Lung (tissue), 12 donors: ENCODE results near the gene KCNMA1. TPM values are rescaled to one million over a fixed set of nuclear protein-coding genes. Genes with fewer than 3 reads are reported as not detected.

Source experiments
- ATAC-seq: fragments of 200-7000 bp; cut with Tn5 transposase; one replicate; pipeline ENCODE4 v1.9.1; 2020; ENCODE audit warnings: moderate number of reproducible peaks; ENCODE audit not compliant: insufficient read depth, low FRiP score
- DNase-seq, 3 donors: peaks; one replicate each; pipeline ENCODE4 v3.0.0-alpha.2; 2013 to 2017
- H3K27ac ChIP-seq, 2 donors: one replicate each; pipeline ENCODE4 v1.5.1; 2013; ENCODE audit warnings: mild to moderate bottlenecking in 2 of 2, moderate library complexity in 2 of 2, control low read depth in 1 of 2, inconsistent platforms in 1 of 2, low read depth in 1 of 2, low read length in 1 of 2
- H3K27me3 ChIP-seq, 3 donors: one replicate each; pipeline ENCODE4 v1.5.1; 2013; ENCODE audit warnings: low read length in 2 of 3; ENCODE audit not compliant: control insufficient read depth in 3 of 3, insufficient read depth in 3 of 3
- H3K36me3 ChIP-seq, 4 donors: one replicate each; pipeline ENCODE4 v1.5.1; 2013; ENCODE audit warnings: low read length in 4 of 4, mild to moderate bottlenecking in 1 of 4, moderate library complexity in 1 of 4; ENCODE audit not compliant: control insufficient read depth in 4 of 4, insufficient read depth in 4 of 4
- H3K4me1 ChIP-seq, 5 donors: one replicate each; pipeline ENCODE4 v1.5.1; 2013; ENCODE audit warnings: low read length in 5 of 5, mild to moderate bottlenecking in 2 of 5, moderate library complexity in 1 of 5; ENCODE audit not compliant: control insufficient read depth in 5 of 5, insufficient read depth in 5 of 5
- H3K4me3 ChIP-seq: one replicate; pipeline ENCODE4 v1.5.1; 2013; ENCODE audit warnings: mild to moderate bottlenecking, control low read depth, moderate library complexity
- H3K9ac ChIP-seq, 2 donors: one replicate each; pipeline ENCODE4 v1.5.1; 2013; ENCODE audit warnings: low read length in 2 of 2, control low read depth in 1 of 2; ENCODE audit not compliant: insufficient read depth in 1 of 2
- H3K9me3 ChIP-seq, 4 donors: one replicate each; pipeline ENCODE4 v1.5.1; 2013; ENCODE audit warnings: low read length in 3 of 4, mild to moderate bottlenecking in 1 of 4, moderate library complexity in 1 of 4; ENCODE audit not compliant: control insufficient read depth in 4 of 4, insufficient read depth in 3 of 4
- CTCF ChIP-seq: IDR thresholded peaks from 2 replicates; pipeline ENCODE4 v1.5.1; 2012; ENCODE audit warnings: mild to moderate bottlenecking; ENCODE audit errors: control extremely low read depth, extremely low read depth
- WGBS, 2 donors: extraction: QIAGEN DNeasy Blood & Tissue Kit; methylation state at CpG; one replicate each; pipeline ENCODE4 v1.1.7; 2013; 5-methylcytosine and 5-hydroxymethylcytosine counted together
- polyA plus RNA-seq, 2 donors: library from polyadenylated mRNA; stranded (reverse); fragments of 200-250 nt; gene quantifications; one replicate each; pipeline ENCODE4 v1.2.1, GENCODE V29; 2013
- total RNA-seq, 2 donors: library from RNA; depleted of rRNA in 1 of 2; stranded (reverse); fragments of >200 nt in 1 of 2; gene quantifications; one replicate each; pipeline ENCODE4 v1.2.1, GENCODE V29; 2014 to 2021
- donor health status: control.
- donor health status: control.
- donor health status: Bipolar disorder and iron deficiency.
- donor health status: healthy.
- donor health status: DM: yes; HTN: yes; CAD: no.

The KCNMA1 gene
- total and polyA plus RNA-seq, 4 donors: 3.8 to 13.0 (median 5.5) TPM

- Histone ChIP-seq H3K36me3 (no peaks in the 10 kb centered on the region), H3K4me1 (no peaks in the 10 kb centered on the region), H3K27me3 (no peaks in the 10 kb centered on the region), H3K9ac (no peak overlapping the region), H3K9me3 (no peaks in the 10 kb centered on the region), H3K4me3 (no peak overlapping the region), H3K27ac (no peak overlapping the region)
- 76 to 77% methylated on average over 4 of the region's 4 CpGs for WGBS, 2 donors
- no peak for ATAC-seq
- TF ChIP-seq CTCF: no peak
- DNase-seq: no peak
Observed at GRCh38 chr10:77452952-77453564, 184.6 kb downstream of the KCNMA1 start.

GRCh38 chr10:77451886-77452285, 185.7 kb downstream of the KCNMA1 start:
- Histone ChIP-seq H3K9me3 (no peaks in the 10 kb centered on the region), H3K27ac (no peak overlapping the region), H3K9ac (no peak overlapping the region), H3K36me3 (no peaks in the 10 kb centered on the region), H3K27me3 (no peaks in the 10 kb centered on the region), H3K4me1 (no peaks in the 10 kb centered on the region), H3K4me3 (no peak overlapping the region)
- no peak for ATAC-seq
- TF ChIP-seq CTCF: no peak
- peak in 2 of 3 donors; percentile 8 to 35 for DNase-seq
- 70 to 90% methylated on average over 2 of the region's 2 CpGs for WGBS, 2 donors

GRCh38 chr10:77448226-77448625, 189.4 kb downstream of the KCNMA1 start:
- H3K4me3 ChIP-seq: no peak overlapping the region
- ATAC-seq (no peak), DNase-seq (no peak)
- H3K9me3 ChIP-seq: no peaks in the 10 kb centered on the region
- no peaks in the 10 kb centered on the region for H3K36me3 ChIP-seq
- WGBS, 2 donors: 90 to 93% methylated on average over 5 of the region's 5 CpGs
- no peaks in the 10 kb centered on the region for H3K4me1 ChIP-seq
- no peak overlapping the region for H3K27ac ChIP-seq
- H3K27me3 ChIP-seq: no peaks in the 10 kb centered on the region
- no peak overlapping the region for H3K9ac ChIP-seq
- TF ChIP-seq CTCF: no peak

GRCh38 chr10:77446700-77447099, 190.9 kb downstream of the KCNMA1 start:
- 87 to 95% methylated on average over 4 of the region's 4 CpGs for WGBS, 2 donors
- no peak for TF ChIP-seq CTCF

More at GRCh38 chr10:77446700-77447099, 190.9 kb downstream of the KCNMA1 start:
- H3K27me3 ChIP-seq: no peaks in the 10 kb centered on the region
- no peak overlapping the region for H3K27ac ChIP-seq
- no peaks in the 10 kb centered on the region for H3K4me1 ChIP-seq
- H3K9me3 ChIP-seq: no peaks in the 10 kb centered on the region
- DNase-seq (no peak), ATAC-seq (no peak)
- no peaks in the 10 kb centered on the region for H3K36me3 ChIP-seq
- no peak overlapping the region for H3K9ac ChIP-seq
- H3K4me3 ChIP-seq: no peak overlapping the region
